DMS79 treated with DMSO at 0.1 percent for 48 hours (cell line): ENCODE results near the gene ATP1B2.
"Not testable (repeated sequence)": the region's sequence is repeated elsewhere in the genome, so short reads cannot be mapped to it uniquely, and the experiment has no call there.

Experiments
- DNase-seq: peaks from one replicate; lab custom pipeline; 2025; lab: John Stamatoyannopoulos, UW

ATP1B2 gene, protein sequence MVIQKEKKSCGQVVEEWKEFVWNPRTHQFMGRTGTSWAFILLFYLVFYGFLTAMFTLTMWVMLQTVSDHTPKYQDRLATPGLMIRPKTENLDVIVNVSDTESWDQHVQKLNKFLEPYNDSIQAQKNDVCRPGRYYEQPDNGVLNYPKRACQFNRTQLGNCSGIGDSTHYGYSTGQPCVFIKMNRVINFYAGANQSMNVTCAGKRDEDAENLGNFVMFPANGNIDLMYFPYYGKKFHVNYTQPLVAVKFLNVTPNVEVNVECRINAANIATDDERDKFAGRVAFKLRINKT

DNA sequence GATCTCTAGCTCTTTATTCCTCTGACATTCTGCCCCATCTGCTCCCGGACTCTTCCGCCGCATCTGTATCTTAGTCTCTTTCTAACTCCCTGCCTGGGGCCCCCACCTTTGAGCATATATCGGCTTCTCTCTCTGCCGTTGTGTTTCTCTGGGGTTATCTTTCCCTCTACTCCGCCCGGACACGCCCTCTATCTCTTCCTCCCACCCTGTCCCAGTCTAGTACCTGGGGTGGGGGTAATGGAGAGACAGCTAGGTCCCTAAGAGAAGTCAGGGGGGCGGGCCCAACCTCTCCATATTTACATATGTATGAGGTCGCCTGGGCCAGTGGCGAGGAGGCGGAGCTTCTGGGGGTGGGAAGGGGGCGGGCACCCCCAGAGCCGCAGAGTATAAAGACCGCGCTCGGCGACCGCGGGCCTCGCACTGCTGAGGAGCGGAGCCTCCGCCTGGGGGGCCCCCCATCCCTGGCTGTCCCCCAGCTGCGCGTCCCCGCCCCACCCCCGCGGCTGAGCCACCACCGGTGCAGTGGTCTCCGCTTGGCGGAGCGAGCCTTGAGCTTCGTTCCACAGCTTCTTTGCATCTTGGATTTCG, at the start of gene ATP1B2:
ATP1B2 (plus strand) TSS at position 418 of the 588 bp plus-strand sequence. CDS start 593 bp downstream, outside the sequence.
- DNase-seq, result peak; percentile 39

DNA sequence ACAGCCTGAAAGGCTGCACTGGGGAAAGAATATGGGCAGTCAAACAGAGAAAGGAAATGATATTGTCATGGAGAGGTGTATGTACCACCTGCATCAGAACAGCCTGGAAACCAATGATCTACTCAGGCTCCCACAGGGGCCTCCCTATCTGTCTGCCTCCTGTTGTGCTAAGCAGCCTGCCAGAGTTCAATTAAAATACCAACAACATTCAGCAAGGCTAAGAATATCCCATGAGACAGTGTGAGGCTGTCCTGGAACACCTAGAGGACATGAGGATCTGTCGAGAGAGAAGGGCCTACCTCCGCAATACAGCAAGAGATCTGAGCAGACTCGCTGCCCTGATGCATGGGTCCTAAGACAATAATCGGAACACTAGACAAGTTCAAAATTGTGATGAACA, 44.4 kb upstream of the ATP1B2 start:
- DNase-seq, result no peak

DNA sequence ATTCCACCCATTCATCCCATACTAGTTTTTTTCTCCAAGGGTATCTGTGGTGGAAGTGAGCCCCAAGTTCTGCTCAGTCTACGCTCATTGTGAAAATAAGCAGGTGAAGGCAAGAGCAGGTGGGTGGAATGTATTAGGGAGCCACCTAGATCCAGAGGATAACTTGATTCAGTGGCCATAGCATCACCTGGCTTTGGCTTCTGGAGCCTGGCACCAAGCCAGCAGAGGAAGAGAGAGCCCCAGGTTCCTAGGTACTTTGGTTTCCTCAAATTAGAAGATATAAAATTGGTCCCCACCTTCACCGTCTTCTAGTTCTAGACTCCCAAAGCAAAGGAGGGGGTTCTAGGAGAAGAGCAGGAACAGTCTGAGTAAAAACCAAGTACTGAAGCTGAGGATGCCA, 40.1 kb upstream of the ATP1B2 start:
- DNase-seq, result no peak

DNA sequence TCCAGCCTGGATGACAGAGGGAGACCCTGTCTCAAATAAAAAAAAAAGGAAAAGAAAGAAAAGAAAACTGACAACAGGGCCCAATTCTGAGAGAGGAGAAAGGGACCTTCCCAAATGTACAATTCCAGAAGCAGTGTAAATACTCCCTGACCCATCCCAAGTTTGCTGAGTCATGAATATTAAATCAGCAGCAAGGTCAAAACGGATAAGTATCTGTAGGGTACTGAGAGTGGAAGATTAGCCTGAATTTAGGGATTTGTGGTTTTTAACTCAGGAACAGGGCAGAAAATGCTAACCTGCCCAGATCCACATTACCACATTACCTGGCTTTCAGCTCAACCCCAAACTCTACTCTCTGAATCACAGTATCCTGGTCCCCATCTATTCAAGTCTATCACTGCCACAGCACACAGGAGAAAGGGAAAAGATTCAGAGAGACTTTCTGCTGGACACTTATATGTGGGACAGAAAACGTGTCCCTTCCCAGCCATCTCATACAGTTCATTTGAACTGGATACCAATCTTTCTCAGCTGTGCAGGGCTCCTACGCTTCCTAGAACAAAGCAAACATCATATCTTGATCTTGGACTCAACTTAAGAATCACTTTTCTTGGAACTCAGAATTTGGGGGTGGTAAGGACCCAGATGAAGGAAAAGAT, 39.0 kb upstream of the ATP1B2 start:
- DNase-seq, result no peak

DNA sequence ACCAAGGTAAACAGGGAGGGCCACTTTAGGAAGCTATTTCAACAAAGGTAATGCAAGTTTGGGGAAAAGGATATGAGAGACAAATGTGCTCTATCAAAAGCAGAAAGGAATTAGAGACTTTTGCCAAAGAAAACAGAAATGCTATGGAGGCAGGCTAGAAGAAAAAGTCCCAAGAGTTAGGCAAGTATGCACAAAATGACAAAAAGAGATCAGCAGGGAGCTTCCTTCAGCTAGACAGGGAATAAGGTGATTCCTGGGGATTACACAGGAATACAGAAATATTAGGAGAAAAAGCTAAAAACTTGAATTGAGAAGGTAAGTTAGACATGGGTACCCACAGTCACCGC, 38.5 kb upstream of the ATP1B2 start:
- no peak for DNase-seq

DNA sequence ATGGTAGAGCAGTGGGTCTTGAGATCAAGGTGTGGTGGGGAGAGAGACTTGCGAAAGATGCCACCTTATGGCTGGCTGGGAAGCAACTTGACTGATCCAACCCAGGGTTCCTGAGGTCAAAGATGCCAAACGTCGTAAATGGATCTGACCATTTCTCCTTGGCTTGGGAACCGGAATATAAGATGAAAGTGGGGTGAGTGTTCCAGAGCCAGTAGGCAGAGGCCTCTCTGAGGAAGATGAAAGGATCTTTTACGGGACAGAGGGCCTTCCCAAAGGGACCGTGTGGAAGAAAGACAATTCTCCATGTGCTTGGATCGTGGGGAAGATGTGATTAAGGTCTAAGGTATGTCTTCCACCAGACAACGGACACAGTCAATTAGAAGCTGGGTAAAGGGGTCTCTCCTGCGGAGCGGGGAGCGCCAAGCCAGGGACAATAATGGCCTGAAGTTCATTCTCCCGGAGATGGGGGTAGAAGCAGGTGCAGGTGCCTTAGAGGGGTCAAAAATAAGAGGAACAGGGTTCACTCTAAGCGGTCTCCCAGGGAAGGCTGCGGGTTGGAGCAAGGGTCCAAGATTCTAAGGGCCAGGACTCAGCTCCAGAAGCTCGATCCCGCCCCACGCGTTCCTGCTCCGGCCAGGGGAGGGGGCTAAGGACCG, 36.8 kb upstream of the ATP1B2 start:
- peak; percentile 12 for DNase-seq

DNA sequence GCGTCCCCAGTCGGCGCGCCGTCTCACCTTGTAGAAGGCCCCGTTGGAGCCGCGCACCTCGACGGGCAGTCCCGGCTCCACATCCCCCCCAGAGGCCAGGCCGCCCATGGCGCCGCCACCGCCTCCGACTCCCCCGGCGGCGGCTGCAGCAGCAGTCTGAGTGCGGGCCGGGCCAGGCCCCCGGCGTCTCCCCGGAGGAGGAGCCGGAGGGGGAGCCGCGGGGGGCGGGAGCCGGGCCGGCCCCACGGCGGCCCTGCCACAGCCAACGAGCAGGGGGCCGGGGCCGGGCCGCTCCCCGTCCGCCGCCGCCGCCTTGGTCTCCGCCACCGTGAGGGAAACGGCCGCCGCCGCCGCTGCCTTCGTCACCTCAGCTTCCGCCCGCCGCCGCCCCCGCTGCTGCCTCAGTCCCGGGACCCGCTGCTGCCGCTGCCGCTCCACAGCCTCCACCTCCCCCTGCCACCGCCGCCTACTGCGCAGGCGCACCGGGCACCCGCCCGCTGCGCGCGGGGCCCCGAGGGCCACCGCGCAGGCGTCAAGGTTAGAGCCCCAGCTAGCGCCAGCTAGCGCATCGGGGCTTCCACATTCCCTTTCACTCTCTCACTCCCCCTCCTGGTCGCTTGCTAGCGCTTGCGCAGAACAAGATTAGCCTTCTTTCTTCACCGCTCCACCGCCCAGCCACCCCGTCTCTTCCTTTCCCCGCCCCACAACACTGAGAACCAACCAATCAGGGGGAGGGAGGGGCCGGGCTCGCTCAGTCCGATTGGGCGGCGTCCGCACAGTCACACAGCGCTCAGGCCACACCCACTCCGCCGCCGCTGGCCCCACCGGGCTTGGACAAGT, 36.1 kb upstream of the ATP1B2 start, which contains the start of gene FXR2:
FXR2 (minus strand) TSS at position 473 of the 840 bp plus-strand sequence; CDS start at position 108, 365 bp downstream.
- DNase-seq, result peak; percentile 100

DNA sequence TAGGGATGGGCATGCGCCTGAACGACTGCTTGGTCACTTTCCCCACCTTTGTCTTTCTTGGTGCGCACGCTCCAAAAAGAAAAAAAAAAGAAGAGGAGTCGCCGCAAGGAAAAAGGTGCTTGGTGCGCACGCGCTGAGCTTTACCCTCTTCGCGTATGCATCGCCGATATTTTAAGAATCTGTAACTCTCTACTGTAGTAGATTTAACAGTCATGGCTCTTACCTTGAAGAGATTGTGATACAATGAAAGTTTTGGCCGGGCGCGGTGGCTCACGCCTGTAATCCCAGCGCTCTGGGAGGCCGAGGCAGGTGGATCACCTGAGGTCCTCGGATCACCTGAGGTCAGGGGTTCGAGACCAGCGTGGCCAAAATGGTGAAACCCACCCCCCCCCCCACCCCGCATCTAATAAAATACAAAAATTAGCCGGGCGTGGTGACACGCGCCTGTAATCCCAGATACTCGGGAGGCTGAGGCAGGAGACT, 35.4 kb upstream of the ATP1B2 start:
- no peak for DNase-seq

DNA sequence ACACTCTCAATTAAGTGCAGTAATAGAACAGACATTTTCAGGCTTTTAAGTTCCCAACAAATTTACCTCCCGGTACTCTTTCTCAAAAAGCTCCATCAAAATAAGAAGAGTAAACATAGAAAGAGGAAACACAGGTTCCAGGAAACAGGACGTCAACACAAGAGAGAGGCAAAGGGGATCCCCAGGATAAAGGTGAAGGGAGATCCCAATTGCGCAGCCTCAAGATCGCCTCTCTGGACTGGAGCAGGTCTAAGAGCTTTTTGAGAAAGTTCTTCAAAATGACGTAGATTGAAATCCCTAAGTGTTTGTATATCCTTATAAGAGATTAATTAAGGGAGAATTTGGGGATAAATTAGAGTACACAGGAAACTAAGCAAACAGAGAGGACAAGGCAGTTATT, 32.1 kb upstream of the ATP1B2 start:
- no peak for DNase-seq

DNA sequence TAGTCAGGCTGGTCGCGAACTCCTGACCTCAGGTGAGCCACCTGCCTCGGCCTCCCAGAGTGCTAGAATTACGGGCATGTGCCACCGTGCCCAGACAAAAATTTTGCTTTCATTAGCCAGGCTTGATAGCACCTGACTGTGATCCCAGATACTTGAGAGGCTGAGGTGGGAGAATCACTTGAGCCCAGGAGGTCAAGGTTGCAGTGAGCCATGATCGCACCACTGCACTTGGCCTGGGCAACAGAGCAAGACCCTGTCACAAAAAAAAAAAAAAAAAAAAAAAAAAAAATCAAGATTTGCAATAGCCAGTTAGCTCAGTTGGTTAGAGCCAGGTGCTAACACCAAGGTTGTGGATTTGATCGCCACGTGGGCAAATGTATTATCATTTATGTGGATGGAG, 29.9 kb upstream of the ATP1B2 start:
- no peak for DNase-seq

DNA sequence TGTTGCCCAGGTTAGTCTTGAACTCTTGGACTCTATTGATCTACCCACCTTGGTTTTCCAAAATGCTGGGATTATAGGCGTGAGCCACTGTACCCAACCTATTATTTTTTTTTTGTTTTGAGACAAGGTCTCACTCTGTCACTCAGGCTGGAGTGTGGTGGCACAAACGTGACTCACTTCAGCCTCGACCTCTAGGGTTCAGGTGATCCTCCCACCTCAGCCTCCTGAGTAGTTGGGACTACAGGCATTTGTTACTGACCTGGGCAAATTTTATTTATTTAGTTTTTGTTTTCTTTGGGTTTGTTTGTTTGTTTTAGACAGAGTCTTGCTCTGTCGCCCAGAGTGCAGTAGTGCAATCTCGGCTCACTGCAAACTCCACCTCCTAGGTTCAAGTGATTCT, 27.1 kb upstream of the ATP1B2 start:
- no peak for DNase-seq

DNA sequence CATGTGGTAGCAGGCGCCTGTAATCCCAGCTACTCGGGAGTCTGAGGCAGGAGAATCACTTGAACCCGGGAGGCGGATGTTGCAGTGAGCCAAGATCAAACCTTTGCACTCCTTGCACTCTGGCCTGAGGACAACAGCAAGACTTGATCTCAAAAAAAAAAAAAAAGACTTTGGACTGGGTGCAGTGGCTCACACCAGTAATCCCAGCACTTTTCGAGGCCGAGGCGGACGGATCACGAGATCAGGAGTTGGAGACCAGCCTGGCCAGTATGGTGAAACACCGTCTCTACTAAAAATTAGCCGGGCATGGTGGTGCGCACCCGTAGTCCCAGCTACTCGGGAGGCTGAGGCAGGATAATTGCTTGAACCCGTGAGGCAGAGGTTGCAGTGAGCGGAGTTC, 25.0 kb upstream of the ATP1B2 start:
- DNase-seq, result not testable (repeated sequence)

DNA sequence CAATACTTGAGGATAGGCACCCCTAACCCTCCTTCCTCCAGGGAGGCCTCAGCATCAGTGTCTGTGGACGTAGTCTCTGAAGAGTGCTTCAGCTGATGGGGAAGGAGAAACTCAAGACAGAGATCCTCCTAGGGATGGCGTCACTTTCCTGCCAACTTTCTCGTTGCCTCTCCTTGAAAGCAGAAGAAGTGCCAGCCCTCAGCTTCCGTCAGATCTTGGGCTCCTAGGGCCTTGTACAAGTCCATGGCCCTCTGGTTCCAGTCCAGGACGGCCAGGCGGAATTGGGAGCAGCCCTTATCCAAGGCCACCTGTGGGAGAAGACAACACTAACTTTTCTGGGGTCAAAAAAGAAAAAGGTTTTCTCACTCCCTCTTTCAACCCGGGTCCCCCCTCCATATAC, 24.4 kb upstream of the ATP1B2 start:
- no peak for DNase-seq

DNA sequence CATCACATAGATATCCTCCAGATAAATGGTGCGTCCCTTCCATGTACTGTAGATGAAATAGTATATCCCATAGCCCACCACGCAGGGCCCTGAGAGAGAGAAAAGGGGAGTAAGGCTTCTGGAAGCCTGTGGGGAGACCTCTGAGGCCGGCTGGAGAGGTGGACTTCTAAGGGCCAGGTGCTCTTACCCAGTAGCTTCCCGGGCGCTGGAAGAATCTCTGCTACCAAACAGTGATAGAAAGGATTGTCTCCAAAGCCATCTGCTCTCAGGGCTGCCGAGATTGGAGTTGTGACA, 23.8 kb upstream of the ATP1B2 start:
- DNase-seq, result no peak

DNA sequence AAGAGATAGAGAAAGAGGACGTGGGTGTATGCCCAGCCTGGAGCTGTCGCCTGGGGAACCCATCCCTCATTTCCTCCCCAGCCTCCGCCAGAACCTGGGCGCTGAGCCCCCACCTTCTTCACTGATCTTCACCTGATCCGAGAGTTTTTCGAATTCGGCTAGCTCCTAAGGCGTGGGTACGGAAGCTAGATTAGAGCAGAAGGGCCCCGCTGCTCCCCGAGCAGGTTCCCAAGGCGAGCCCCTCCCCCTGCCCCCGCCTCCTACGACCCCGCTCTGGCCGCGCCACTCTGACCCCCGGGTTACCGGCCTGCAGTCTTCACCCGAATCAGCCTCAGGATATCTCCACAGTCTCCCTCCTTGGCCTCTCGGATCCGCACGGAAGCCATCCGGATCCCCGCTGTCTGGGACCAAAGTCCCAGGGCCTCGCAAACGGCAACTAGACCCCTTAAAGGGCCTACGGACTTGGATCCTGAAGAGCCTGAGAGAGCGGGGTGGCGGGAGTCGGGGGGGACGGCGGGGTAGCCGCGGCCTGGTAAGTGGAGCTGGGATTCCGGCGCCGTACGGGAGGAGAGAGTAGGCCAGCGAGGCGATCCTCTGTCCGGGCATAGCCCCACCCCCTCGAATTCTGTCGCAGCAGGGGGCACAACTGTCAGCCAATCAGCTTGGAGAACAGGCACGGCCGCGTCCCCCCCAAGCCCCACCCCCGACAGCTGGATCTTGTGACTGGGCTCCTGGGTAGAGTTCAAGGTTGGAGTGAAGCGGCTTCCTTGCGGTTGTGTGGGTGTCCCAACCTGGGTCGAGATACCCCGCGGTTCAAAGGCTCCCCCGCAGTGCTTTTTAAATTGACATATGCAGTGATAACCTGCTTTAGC, 23.2 kb upstream of the ATP1B2 start, which contains the start of gene SAT2:
SAT2 (minus strand) TSS at position 572 of the 872 bp plus-strand sequence; CDS start at position 386, 186 bp downstream.
- DNase-seq, result peak; percentile 85

DNA sequence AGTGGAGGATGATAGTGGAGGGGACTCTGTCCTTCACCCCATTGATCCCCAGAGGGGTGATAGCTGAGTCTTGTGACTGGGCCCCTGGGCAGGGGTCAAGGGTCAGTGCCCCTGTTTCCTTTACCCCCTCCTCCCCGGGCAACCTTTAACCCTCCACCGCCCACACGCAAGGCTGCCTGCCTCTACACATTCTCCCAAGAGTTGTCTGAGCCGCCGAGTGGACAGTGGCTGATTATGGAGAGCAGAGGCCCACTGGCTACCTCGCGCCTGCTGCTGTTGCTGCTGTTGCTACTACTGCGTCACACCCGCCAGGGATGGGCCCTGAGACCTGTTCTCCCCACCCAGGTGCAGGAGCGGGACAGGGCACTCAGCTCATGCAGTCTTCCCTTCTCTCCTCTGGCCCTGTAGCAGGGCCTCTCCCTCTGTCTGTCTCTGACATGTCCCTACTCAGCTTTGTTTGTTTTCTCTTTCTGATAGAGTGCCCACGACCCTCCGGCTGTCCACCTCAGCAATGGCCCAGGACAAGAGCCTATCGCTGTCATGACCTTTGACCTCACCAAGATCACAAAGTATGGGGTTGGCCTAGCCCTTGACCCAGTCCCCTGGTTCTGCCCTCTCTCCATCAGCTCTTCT, 20.7 kb upstream of the ATP1B2 start, which contains the start of gene SHBG:
SHBG (plus strand) TSS at position 197 of the 633 bp plus-strand sequence; CDS start at position 235, 38 bp downstream.
- DNase-seq, result no peak

DNA sequence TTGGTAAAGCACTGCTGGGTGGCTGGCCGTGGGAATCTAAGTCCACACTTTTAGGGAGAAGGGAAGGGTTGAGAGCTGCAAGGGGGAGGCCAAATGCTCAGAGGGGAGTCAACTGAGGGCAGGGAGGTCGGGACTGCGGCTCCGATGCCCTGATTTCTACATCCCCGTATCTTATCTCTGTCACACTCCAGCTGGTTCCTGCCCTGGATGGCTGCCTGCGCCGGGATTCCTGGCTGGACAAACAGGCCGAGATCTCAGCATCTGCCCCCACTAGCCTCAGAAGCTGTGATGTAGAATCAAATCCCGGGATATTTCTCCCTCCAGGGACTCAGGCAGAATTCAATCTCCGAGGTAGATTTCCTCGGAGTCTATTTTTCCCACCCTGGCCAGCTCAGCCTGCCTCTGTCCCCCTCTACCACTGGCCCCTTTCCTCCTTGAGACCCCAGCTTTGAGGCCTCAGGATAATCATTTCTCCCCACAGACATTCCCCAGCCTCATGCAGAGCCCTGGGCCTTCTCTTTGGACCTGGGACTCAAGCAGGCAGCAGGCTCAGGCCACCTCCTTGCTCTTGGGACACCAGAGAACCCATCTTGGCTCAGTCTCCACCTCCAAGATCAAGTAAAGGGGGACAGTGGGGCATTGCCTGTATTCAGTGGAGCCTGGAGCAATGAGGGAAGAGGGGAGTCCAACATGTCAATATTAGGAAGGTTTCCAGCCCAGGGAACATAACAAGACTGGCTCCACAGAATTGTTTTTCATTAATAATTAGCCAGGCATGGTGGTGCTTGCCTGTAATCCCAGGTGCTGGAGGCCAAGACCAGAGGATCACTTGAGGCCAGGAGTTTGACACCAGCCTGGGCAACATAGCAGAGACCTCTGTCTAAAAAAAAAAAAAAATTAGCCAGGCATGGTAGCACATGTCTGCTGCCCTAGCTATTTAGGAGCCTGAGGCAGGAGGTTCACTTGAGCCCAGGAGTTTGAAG, 19.0 kb upstream of the ATP1B2 start:
- no peak for DNase-seq

DNA sequence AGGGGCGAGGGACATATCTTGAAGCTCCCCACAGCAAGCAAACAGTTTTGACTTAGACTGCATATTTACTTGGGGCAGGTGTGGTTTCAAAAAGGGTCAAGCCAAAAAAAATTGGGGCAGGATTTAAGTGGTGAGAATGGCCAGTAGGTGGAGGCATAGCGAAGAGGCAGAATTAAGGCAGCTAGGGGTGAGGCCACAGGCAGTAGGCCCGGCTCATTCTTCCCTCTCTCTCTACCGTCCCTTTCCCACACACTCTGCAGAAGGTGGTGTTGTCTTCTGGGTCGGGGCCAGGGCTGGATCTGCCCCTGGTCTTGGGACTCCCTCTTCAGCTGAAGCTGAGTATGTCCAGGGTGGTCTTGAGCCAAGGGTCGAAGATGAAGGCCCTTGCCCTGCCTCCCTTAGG, 18.2 kb upstream of the ATP1B2 start:
- peak; percentile 11 for DNase-seq

DNA sequence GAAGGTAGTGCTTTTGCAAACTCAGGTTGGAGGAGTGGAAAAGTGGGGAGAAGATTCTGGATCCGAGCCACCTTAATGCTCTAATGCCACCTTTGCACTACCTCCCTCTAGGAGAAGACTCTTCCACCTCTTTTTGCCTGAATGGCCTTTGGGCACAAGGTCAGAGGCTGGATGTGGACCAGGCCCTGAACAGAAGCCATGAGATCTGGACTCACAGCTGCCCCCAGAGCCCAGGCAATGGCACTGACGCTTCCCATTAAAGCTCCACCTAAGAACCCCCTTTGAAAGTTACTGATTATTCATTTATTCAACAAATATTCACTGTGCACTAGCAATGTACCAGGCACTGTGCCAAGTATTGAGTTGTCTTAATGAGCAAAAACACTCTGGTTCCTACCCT, 17.6 kb upstream of the ATP1B2 start:
- no peak for DNase-seq
